Endothelial cell of umbilical vein (primary cell): ENCODE data around the gene MCC. TPM values are rescaled to one million over a fixed set of nuclear protein-coding genes. Genes with fewer than 3 reads are reported as not detected.

ENCODE experiments used
- BruUV-seq: library from RNA; stranded (reverse); fragments of 400-500 nt; replicated peaks from 2 replicates; lab custom pipeline; 2021; lab: Mats Ljungman, UMichigan
- CTCF ChIA-PET: fragments of 300-600, 350-600 bp; sonication (Branson Sonifier 250); formaldehyde crosslinking; loops from one replicate; lab custom pipeline; 2021; ENCODE audit warnings: antibody characterized with exemption, inconsistent platforms; lab: Charles Lee
- POLR2A ChIA-PET: fragments of 300-600, 350-600 bp; sonication (Branson Sonifier 250); formaldehyde crosslinking; loops from one replicate; lab custom pipeline; 2021; ENCODE audit warnings: antibody characterized with exemption, inconsistent platforms; lab: Charles Lee
- DNase-seq: peaks from one replicate; pipeline ENCODE4 v3.0.0-alpha.2; 2011; ENCODE audit warnings: low read depth, low spot score
- FAIRE-seq: peaks from 2 replicates; lab custom pipeline; 2011; peaks lifted over from hg19 to GRCh38; lab: Jason Lieb, UNC
- H2AFZ ChIP-seq: 2 replicates; pipeline ENCODE4 v1.6.0; 2012; ENCODE audit warnings: low read depth, low read length, control low read depth, inconsistent platforms
- H3K27ac ChIP-seq: 2 replicates; pipeline ENCODE4 v1.5.1; 2011; ENCODE audit warnings: low read depth, mild to moderate bottlenecking, control low read depth, low read length, moderate library complexity; ENCODE audit not compliant: insufficient read depth
- H3K27me3 ChIP-seq, 2 experiments: 2 replicates each; pipeline versions ENCODE4 v1.6.0 to v1.6.1; 2011; ENCODE audit warnings: low read length in 2 of 2, mixed read lengths in 1 of 2; ENCODE audit not compliant: control insufficient read depth in 2 of 2, insufficient read depth in 2 of 2
- H3K36me3 ChIP-seq, 2 experiments: 2 replicates in 1 of 2; 3 replicates in 1 of 2; pipeline ENCODE4 v1.5.1; 2011; ENCODE audit warnings: low read length in 2 of 2, mild to moderate bottlenecking in 1 of 2, moderate library complexity in 1 of 2; ENCODE audit not compliant: control insufficient read depth in 2 of 2, insufficient read depth in 2 of 2; ENCODE audit errors: extremely low read depth in 1 of 2
- H3K4me1 ChIP-seq: 3 replicates; pipeline ENCODE4 v1.5.1; 2011; ENCODE audit warnings: mild to moderate bottlenecking, low read length; ENCODE audit not compliant: control insufficient read depth, insufficient read depth; ENCODE audit errors: extremely low read depth
- H3K4me2 ChIP-seq: 2 replicates; pipeline ENCODE4 v1.6.1; 2011; ENCODE audit warnings: low read length, control low read depth, mixed read lengths; ENCODE audit not compliant: insufficient read depth
- H3K4me3 ChIP-seq, 3 experiments: fragments of 200-600 bp in 1 of 3; sonication (generic), shearing (Covaris generic) in 1 of 3; replicated peaks in 1 of 3; 2 replicates each; pipeline ENCODE4 v1.5.1; 2011 to 2016; ENCODE audit warnings: control low read depth in 3 of 3, low read length in 3 of 3, mild to moderate bottlenecking in 2 of 3, inconsistent platforms in 1 of 3, low read depth in 1 of 3, moderate library complexity in 1 of 3; ENCODE audit not compliant: insufficient read depth in 1 of 3
- H3K79me2 ChIP-seq: 2 replicates; pipeline ENCODE4 v1.6.0; 2012; ENCODE audit warnings: low read length, inconsistent platforms; ENCODE audit not compliant: control insufficient read depth, insufficient read depth
- H3K9ac ChIP-seq: replicated peaks from 2 replicates; pipeline ENCODE3; 2011; ENCODE audit warnings: low read length, control low read depth; ENCODE audit not compliant: insufficient read depth; ENCODE audit errors: extremely low read depth
- H3K9me1 ChIP-seq: replicated peaks from 3 replicates; pipeline ENCODE4 v1.6.0; 2011; ENCODE audit warnings: mild to moderate bottlenecking, low read length; ENCODE audit not compliant: control insufficient read depth, insufficient read depth; ENCODE audit errors: extremely low read depth
- H3K9me3 ChIP-seq: replicated peaks from 2 replicates; pipeline ENCODE4 v1.5.1; 2012; ENCODE audit warnings: low read length, inconsistent platforms; ENCODE audit not compliant: control insufficient read depth, insufficient read depth
- H4K20me1 ChIP-seq: replicated peaks from 2 replicates; pipeline ENCODE3; 2011; ENCODE audit warnings: mild to moderate bottlenecking, low read length; ENCODE audit not compliant: control insufficient read depth, insufficient read depth; ENCODE audit errors: extremely low read depth
- EZH2 ChIP-seq: IDR thresholded peaks from 2 replicates; pipeline ENCODE4 v1.6.1; 2012; ENCODE audit warnings: borderline replicate concordance, low read depth, mild to moderate bottlenecking, moderate library complexity, low read length, inconsistent platforms; ENCODE audit not compliant: severe bottlenecking
- FOS ChIP-seq: IDR thresholded peaks from 2 replicates; pipeline ENCODE4 v1.6.1; 2011; ENCODE audit warnings: mild to moderate bottlenecking, low read length, moderate library complexity, borderline replicate concordance; ENCODE audit not compliant: insufficient read depth
- GATA2 ChIP-seq: IDR thresholded peaks from 2 replicates; pipeline ENCODE4 v1.7.0; 2011; ENCODE audit warnings: low read depth, mild to moderate bottlenecking, moderate library complexity, mixed read lengths, low read length; ENCODE audit not compliant: insufficient read length, insufficient read depth
- POLR2A ChIP-seq: IDR thresholded peaks from 2 replicates; pipeline ENCODE4 v1.6.1; 2012; ENCODE audit warnings: low read depth, mild to moderate bottlenecking, control low read depth, low read length
- POLR2AphosphoS5 ChIP-seq: IDR thresholded peaks from 2 replicates; pipeline ENCODE4 v1.6.1; 2012; ENCODE audit warnings: low read depth, mild to moderate bottlenecking, control low read depth, low read length, moderate library complexity; ENCODE audit not compliant: insufficient read depth
- dilution Hi-C: fragments of 300-500 bp; cut with MboI; formaldehyde crosslinking; loops from one replicate; pipeline ENCODE4 v1.15.0; 2019; ENCODE audit warnings: low sequenced_read_pairs; ENCODE audit not compliant: extremely low pct_ligation_motif_present
- intact Hi-C: fragments of 100-400 bp; cut with micrococcal nuclease; formaldehyde crosslinking; loops from one replicate; pipeline ENCODE4 v1.10.0; 2022
- polyA plus RNA-seq, 4 experiments: library from polyadenylated mRNA; depleted of rRNA in 3 of 4; stranded (reverse) in 3 of 4; unstranded in 1 of 4; fragments of >200 nt; gene quantifications; 2 replicates each; pipeline versions ENCODE4 v1.2.1 to v1.2.3, GENCODE V29; 2011 to 2012; ENCODE audit warnings: missing spikeins in 1 of 4
- total RNA-seq: library from RNA; stranded (reverse); gene quantifications from 2 replicates; pipeline ENCODE4 v1.2.3, GENCODE V29; 2021
- TF ChIP-seq, protein P1 (sequence below): IDR thresholded peaks from 2 replicates; pipeline ENCODE4 v1.6.1; 2011; ENCODE audit not compliant: insufficient read depth, insufficient read length
- TF ChIP-seq, protein P2 (sequence below), 2 donors: IDR thresholded peaks; 1 replicate in 1 of 2; 2 replicates in 1 of 2; pipeline ENCODE4 v1.5.1; 2011; ENCODE audit warnings: low read length in 2 of 2, mild to moderate bottlenecking in 2 of 2, moderate library complexity in 2 of 2, control low read depth in 1 of 2, inconsistent platforms in 1 of 2, low read depth in 1 of 2; ENCODE audit not compliant: insufficient read depth in 1 of 2; ENCODE audit errors: extremely low read depth in 1 of 2

MCC gene
- total and polyA plus RNA-seq, 2 donors (not counting 3 experiments of a cell fraction or from before 2014, with no cell fraction given): 6.9 to 27.5 TPM

DNA sequence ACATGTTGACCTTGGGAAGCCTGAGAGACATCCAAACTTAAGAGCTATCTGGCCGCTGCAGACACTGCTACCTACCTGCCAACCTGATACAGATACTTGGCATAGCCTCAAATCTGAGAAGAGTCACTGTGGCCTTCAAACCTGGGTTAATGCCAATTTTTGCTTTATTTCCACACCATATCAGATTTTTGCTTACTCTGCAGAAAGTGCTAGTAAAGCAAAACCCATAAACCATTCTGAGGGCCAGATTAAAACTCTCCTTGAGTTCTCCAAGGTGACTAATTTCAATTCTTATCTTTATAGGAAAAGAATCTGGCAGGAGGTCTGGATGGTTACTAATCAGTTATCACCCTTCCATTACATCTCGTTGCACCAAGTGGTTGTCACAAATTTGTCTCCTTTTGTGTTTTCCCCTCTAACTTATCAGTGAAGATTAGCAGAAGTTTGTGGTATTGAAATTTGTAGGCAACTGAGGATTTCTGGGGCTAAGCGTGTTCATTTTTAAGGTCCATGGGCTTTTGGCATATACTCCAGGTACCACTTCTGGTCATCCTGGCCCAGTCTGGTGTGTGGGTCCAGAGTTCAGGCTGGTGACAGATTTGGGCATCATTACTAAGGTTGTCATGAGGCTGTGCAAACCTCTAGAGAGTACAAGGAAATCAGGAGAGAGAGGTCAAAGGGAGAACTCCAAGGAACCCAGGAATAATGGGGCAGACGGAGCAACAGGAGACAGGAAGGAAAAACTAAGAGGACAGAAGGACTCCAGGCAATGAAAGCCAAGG is 231.4 kb downstream of the MCC start:
- H2AFZ ChIP-seq: no peak overlapping the region
- FAIRE-seq: peak; percentile 18
- H3K27ac ChIP-seq: no peak overlapping the region
- no peak for TF ChIP-seq FOS
- no peak for TF ChIP-seq EZH2
- TF ChIP-seq, protein P1, sequence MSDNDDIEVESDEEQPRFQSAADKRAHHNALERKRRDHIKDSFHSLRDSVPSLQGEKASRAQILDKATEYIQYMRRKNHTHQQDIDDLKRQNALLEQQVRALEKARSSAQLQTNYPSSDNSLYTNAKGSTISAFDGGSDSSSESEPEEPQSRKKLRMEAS: no peak
- TF ChIP-seq, protein P2, sequence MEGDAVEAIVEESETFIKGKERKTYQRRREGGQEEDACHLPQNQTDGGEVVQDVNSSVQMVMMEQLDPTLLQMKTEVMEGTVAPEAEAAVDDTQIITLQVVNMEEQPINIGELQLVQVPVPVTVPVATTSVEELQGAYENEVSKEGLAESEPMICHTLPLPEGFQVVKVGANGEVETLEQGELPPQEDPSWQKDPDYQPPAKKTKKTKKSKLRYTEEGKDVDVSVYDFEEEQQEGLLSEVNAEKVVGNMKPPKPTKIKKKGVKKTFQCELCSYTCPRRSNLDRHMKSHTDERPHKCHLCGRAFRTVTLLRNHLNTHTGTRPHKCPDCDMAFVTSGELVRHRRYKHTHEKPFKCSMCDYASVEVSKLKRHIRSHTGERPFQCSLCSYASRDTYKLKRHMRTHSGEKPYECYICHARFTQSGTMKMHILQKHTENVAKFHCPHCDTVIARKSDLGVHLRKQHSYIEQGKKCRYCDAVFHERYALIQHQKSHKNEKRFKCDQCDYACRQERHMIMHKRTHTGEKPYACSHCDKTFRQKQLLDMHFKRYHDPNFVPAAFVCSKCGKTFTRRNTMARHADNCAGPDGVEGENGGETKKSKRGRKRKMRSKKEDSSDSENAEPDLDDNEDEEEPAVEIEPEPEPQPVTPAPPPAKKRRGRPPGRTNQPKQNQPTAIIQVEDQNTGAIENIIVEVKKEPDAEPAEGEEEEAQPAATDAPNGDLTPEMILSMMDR (IDR thresholded peaks at IDR 0.05; ENCODE audit: extremely low read depth in 1 of 2, insufficient read depth in 1 of 2, low read depth in 1 of 2, low read length in 2 of 2): no peak
- no peak for TF ChIP-seq POLR2AphosphoS5
- TF ChIP-seq GATA2: no peak
- no peak for TF ChIP-seq POLR2A
- POLR2A ChIA-PET: no interaction called here
- H3K36me3 ChIP-seq: no peaks in the 10 kb centered on the region
- no peak overlapping the region for H3K9ac ChIP-seq
- H3K27me3 ChIP-seq: no peaks in the 10 kb centered on the region
- no peaks in the 10 kb centered on the region for H3K9me3 ChIP-seq
- DNase-seq: no peak
- no peaks in the 10 kb centered on the region for H4K20me1 ChIP-seq
- H3K9me1 ChIP-seq: no peaks in the 10 kb centered on the region
- intact Hi-C loops (no loop called here), dilution Hi-C loops (no loop called here)
- CTCF ChIA-PET: no interaction called here
- no peak overlapping the region for H3K4me2 ChIP-seq
- peaks cover 3% of the 10 kb centered on the region for H3K4me1 ChIP-seq
- no TSS peak for BruUV-seq
- H3K4me3 ChIP-seq: no peak overlapping the region
- no peaks in the 10 kb centered on the region for H3K79me2 ChIP-seq
